ENCODE data around the gene ZNF160.

DNA sequence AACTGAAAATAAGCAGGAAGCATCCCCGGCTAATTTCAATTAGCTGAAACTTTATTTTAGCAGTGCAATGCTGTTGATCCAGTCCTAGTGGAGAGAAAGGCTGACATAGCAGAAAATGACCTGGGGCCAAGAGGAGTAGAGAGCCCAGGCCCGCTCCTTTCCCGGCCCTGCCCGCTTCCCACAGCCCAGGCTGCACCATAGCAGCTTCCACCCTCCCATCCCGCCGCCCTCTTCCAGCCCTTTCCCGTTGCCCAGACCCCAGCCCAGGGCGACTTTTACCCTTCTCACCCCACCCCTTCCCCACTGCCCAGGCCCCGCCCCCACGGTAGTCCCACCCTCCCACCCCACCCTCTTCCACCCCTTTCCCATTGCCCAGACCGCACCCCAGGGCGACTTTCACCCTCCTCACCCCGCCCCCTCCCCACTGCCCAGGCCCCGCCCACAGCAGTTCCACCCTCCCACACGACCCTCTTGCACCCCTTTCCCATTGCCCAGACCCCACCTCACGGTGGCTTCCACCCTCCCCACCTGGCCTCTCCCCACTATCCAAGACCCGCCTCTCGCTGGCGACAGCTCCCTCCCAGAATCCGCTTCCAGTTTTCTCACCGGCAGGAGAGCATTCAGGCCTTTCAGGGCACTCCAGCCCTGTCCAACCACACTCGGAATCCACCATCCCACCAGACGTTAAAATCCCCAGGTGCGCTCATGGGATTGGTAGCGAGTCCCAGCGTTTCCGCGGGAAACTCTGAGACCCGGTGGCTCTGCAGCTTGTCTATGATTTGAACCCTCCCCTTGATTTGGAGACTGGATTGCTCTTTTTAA lies 8.3 kb downstream of the ZNF160 start:
- TF ChIP-seq, protein P1, sequence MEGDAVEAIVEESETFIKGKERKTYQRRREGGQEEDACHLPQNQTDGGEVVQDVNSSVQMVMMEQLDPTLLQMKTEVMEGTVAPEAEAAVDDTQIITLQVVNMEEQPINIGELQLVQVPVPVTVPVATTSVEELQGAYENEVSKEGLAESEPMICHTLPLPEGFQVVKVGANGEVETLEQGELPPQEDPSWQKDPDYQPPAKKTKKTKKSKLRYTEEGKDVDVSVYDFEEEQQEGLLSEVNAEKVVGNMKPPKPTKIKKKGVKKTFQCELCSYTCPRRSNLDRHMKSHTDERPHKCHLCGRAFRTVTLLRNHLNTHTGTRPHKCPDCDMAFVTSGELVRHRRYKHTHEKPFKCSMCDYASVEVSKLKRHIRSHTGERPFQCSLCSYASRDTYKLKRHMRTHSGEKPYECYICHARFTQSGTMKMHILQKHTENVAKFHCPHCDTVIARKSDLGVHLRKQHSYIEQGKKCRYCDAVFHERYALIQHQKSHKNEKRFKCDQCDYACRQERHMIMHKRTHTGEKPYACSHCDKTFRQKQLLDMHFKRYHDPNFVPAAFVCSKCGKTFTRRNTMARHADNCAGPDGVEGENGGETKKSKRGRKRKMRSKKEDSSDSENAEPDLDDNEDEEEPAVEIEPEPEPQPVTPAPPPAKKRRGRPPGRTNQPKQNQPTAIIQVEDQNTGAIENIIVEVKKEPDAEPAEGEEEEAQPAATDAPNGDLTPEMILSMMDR (tag by site-specific recombination; IDR thresholded peaks at IDR 0.05): no peak
- TF ChIP-seq, protein P2, sequence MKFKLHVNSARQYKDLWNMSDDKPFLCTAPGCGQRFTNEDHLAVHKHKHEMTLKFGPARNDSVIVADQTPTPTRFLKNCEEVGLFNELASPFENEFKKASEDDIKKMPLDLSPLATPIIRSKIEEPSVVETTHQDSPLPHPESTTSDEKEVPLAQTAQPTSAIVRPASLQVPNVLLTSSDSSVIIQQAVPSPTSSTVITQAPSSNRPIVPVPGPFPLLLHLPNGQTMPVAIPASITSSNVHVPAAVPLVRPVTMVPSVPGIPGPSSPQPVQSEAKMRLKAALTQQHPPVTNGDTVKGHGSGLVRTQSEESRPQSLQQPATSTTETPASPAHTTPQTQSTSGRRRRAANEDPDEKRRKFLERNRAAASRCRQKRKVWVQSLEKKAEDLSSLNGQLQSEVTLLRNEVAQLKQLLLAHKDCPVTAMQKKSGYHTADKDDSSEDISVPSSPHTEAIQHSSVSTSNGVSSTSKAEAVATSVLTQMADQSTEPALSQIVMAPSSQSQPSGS (tag by site-specific recombination; IDR thresholded peaks at IDR 0.05; ENCODE audit: low read depth): no peak
- TF ChIP-seq ZNF843 (tag by site-specific recombination; IDR thresholded peaks at IDR 0.05) (no peak), ZNF221 (tag by site-specific recombination; IDR thresholded peaks at IDR 0.05; ENCODE audit: borderline replicate concordance) (no peak), ZFP3 (tag by site-specific recombination; IDR thresholded peaks at IDR 0.05; ENCODE audit: low read depth) (no peak), ZNF274 (IDR thresholded peaks at IDR 0.05; ENCODE audit: low read length) (no peak), ZNF274 (tag by site-specific recombination; IDR thresholded peaks at IDR 0.05; ENCODE audit: borderline replicate concordance) (no peak), ZNF23 (tag by site-specific recombination; IDR thresholded peaks at IDR 0.05; ENCODE audit: borderline replicate concordance) (no peak), ZNF146 (tag by site-specific recombination; IDR thresholded peaks at IDR 0.05) (no peak), HOXD13 (CRISPR knock-in tag; IDR thresholded peaks at IDR 0.05; ENCODE audit: borderline replicate concordance) (no peak)
- TF ChIP-seq, protein P3, sequence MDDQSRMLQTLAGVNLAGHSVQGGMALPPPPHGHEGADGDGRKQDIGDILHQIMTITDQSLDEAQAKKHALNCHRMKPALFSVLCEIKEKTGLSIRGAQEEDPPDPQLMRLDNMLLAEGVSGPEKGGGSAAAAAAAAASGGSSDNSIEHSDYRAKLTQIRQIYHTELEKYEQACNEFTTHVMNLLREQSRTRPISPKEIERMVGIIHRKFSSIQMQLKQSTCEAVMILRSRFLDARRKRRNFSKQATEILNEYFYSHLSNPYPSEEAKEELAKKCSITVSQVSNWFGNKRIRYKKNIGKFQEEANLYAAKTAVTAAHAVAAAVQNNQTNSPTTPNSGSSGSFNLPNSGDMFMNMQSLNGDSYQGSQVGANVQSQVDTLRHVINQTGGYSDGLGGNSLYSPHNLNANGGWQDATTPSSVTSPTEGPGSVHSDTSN (CRISPR knock-in tag; IDR thresholded peaks at IDR 0.05): no peak
- TF ChIP-seq, protein P4, sequence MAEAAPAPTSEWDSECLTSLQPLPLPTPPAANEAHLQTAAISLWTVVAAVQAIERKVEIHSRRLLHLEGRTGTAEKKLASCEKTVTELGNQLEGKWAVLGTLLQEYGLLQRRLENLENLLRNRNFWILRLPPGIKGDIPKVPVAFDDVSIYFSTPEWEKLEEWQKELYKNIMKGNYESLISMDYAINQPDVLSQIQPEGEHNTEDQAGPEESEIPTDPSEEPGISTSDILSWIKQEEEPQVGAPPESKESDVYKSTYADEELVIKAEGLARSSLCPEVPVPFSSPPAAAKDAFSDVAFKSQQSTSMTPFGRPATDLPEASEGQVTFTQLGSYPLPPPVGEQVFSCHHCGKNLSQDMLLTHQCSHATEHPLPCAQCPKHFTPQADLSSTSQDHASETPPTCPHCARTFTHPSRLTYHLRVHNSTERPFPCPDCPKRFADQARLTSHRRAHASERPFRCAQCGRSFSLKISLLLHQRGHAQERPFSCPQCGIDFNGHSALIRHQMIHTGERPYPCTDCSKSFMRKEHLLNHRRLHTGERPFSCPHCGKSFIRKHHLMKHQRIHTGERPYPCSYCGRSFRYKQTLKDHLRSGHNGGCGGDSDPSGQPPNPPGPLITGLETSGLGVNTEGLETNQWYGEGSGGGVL (tag by site-specific recombination; IDR thresholded peaks at IDR 0.05): no peak
- TF ChIP-seq, protein P5, sequence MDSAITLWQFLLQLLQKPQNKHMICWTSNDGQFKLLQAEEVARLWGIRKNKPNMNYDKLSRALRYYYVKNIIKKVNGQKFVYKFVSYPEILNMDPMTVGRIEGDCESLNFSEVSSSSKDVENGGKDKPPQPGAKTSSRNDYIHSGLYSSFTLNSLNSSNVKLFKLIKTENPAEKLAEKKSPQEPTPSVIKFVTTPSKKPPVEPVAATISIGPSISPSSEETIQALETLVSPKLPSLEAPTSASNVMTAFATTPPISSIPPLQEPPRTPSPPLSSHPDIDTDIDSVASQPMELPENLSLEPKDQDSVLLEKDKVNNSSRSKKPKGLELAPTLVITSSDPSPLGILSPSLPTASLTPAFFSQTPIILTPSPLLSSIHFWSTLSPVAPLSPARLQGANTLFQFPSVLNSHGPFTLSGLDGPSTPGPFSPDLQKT (IDR thresholded peaks at IDR 0.05; ENCODE audit: borderline replicate concordance, low read depth, low read length): no peak
- TF ChIP-seq, protein P6, sequence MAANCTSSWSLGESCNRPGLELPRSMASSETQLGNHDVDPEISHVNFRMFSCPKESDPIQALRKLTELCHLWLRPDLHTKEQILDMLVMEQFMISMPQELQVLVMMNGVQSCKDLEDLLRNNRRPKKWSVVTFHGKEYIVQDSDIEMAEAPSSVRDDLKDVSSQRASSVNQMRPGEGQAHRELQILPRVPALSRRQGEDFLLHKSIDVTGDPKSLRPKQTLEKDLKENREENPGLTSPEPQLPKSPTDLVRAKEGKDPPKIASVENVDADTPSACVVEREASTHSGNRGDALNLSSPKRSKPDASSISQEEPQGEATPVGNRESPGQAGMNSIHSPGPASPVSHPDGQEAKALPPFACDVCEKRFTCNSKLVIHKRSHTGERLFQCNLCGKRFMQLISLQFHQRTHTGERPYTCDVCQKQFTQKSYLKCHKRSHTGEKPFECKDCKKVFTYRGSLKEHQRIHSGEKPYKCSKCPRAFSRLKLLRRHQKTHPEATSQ (tag by site-specific recombination; IDR thresholded peaks at IDR 0.05): no peak
